ENCODE measurements around the gene KIF25. TPM values are rescaled to one million over a fixed set of nuclear protein-coding genes. Genes with fewer than 3 reads are reported as not detected.
A peak's percentile ranks its signal among the peaks of the same experiment; 100 is the strongest.

Gene KIF25
- total and polyA plus RNA-seq, 8 donors = 0.63 to 14.8 (median 12.2) TPM

- Histone ChIP-seq H3K27ac (peak overlapping the region in 1 of 2 donors; percentile 71), H3K9me3 (peaks cover 0 to 19% of the 10 kb centered on the region in 2 donors), H3K4me1 (peaks cover 4 to 11% of the 10 kb centered on the region in 2 donors), H3K36me3 (no peaks in the 10 kb centered on the region), H3K4me3 (peak overlapping the region in 1 of 2 donors; percentile 31), H3K27me3 (peaks cover 0 to 19% of the 10 kb centered on the region in 2 donors)
- ATAC-seq (peak; percentile 51), DNase-seq (peak in 2 of 4 donors; percentile 79 to 82)
- intact Hi-C loops (cut with DNase I) = no loop called here
- no peak for TF ChIP-seq CTCF (IDR thresholded peaks at IDR 0.05)
These were observed 37.7 kb downstream of the KIF25 start for GRCh38 chr6:168035098-168035660.

DNA sequence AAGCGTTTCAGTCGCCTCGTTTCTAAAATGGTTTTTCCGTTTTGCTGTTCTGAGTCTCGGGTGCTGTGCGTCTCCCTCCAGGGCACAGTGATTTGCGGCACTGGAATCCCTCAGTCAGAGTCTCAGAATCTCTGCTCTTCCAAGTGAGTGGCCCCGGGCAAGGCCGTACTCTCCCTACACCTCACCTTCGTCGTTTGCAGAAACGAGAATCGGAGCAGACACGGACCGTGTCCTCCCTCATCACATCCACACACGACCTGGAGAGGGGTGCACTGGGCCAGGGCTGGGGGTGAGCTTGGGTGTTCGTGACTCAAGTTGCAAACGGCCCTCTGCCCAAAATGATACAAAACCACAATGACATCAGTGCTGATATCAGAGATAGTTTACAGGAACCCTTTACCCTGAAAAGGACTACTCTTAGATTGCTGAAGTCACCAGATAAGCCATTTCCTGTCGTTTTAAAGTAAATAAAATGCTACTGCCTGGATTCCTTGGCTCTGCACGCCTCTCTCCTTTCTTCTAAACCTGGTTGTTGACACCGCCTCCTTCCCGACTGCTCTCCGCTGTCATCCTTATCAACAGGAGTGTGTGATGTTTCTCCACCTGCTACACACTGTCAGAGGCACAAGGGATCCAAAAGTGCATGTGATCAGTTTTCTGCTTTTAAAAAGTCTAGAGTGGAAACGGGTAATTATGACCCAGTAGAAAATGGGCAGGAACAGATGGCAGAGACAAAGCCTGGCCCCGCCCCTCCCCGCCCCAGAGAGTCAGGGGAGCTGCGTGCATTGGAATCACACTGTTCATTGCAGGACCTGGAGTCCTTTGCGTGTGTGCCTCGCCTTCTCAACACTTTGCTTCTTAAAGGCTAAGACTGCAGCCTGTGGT lies 38.4 kb downstream of the KIF25 start:
- DNase-seq (no peak), ATAC-seq (peak; percentile 13)
- Histone ChIP-seq H3K36me3 (no peaks in the 10 kb centered on the region), H3K27me3 (peaks cover 0 to 19% of the 10 kb centered on the region in 2 donors), H3K4me1 (peaks cover 4 to 9% of the 10 kb centered on the region in 2 donors), H3K4me3 (peak overlapping the region in 1 of 2 donors; percentile 31), H3K9me3 (peaks cover 0 to 26% of the 10 kb centered on the region in 2 donors), H3K27ac (peak overlapping the region in 1 of 2 donors; percentile 71)
- no peak for TF ChIP-seq CTCF (IDR thresholded peaks at IDR 0.05)
- intact Hi-C loops (cut with DNase I) = no loop called here

DNA sequence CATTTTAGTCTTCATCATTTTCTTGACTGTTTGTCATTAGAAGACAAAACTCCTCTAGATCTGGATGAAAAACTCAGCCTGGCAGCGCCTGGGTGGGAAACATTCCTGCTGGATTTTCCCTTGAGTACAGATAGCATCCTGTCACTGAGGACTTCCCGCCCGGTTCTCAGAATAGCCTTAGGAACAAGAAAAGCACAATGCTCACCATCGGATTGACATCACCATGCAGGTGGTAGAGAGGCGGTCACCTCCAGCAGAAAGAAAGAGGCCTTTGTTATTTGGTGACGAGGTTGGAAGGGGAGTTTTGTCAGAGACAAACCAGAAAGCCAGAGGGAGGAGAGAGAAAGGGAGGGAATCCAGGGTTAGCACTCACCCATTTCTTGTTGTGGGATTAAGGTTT lies 39.8 kb downstream of the KIF25 start:
- no peaks in the 10 kb centered on the region for H3K4me1 ChIP-seq
- ATAC-seq (no peak), DNase-seq (no peak)
- H3K36me3 ChIP-seq = no peaks in the 10 kb centered on the region
- intact Hi-C loops (cut with DNase I) = no loop called here
- peaks cover 0 to 40% of the 10 kb centered on the region in 2 donors for H3K9me3 ChIP-seq
- TF ChIP-seq CTCF (IDR thresholded peaks at IDR 0.05) = no peak
- no peak overlapping the region for H3K27ac ChIP-seq
- no peak overlapping the region for H3K4me3 ChIP-seq
- peaks cover 0 to 19% of the 10 kb centered on the region in 2 donors for H3K27me3 ChIP-seq

- ATAC-seq (no peak), DNase-seq (no peak)
- H3K36me3 ChIP-seq = no peaks in the 10 kb centered on the region
- no peak overlapping the region for H3K27ac ChIP-seq
- TF ChIP-seq CTCF (IDR thresholded peaks at IDR 0.05) = no peak
- intact Hi-C loops (cut with DNase I) = no loop called here
- peaks cover 0 to 19% of the 10 kb centered on the region in 2 donors for H3K27me3 ChIP-seq
- no peaks in the 10 kb centered on the region for H3K4me1 ChIP-seq
- no peak overlapping the region for H3K4me3 ChIP-seq
- peaks cover 0 to 46% of the 10 kb centered on the region in 2 donors for H3K9me3 ChIP-seq
These were observed 40.4 kb downstream of the KIF25 start for GRCh38 chr6:168037856-168038255.

GRCh38 chr6:168038576-168039140 lies 41.2 kb downstream of the KIF25 start:
- intact Hi-C loops (cut with DNase I) = no loop called here
- H3K9me3 ChIP-seq = peaks cover 0 to 53% of the 10 kb centered on the region in 2 donors
- no peak overlapping the region for H3K27ac ChIP-seq
- TF ChIP-seq CTCF (IDR thresholded peaks at IDR 0.05) = no peak
- no peaks in the 10 kb centered on the region for H3K4me1 ChIP-seq
- H3K27me3 ChIP-seq = peaks cover 0 to 19% of the 10 kb centered on the region in 2 donors
- ATAC-seq = no peak
- DNase-seq = no peak
- no peaks in the 10 kb centered on the region for H3K36me3 ChIP-seq
- no peak overlapping the region for H3K4me3 ChIP-seq
